ENCODE measurements around the gene PHKG2.

DNA sequence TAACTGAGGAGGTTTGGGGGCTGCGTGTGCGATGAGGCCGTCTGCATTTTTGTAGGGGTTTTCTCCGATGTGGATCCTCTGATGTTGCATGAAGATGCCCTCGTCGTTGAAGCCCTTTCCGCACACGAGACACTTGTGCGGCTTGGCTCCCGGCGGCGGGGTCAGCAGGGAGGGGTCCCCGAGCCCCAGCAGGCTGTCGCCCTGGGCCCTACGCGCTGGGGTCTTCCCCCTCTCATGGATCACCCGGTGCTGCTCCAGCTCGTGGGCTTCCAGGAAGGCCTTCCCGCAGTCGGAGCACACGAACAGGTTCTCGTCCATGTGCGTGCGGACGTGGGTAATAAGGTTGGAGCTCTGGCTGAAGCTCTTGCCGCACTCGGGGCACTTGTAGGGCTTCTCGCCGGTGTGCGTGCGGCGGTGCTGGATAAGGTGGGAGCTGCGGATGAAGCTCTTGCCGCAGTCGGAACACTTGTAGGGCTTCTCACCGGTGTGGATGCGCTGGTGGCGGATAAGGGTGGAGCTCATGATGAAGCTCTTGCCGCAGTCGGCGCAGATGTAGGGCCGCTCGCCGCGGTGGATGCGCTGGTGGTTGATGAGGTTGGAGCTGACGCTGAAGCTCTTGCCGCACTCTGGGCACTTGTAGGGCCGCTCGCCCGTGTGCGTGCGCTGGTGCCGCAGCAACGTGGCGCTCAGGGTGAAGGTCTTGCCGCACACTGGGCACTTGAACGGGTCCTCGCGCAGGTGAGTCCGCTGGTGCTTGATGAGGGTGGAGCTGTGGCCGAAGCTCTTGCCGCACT lies 34.5 kb downstream of the PHKG2 start:
- TF ChIP-seq, protein P1, sequence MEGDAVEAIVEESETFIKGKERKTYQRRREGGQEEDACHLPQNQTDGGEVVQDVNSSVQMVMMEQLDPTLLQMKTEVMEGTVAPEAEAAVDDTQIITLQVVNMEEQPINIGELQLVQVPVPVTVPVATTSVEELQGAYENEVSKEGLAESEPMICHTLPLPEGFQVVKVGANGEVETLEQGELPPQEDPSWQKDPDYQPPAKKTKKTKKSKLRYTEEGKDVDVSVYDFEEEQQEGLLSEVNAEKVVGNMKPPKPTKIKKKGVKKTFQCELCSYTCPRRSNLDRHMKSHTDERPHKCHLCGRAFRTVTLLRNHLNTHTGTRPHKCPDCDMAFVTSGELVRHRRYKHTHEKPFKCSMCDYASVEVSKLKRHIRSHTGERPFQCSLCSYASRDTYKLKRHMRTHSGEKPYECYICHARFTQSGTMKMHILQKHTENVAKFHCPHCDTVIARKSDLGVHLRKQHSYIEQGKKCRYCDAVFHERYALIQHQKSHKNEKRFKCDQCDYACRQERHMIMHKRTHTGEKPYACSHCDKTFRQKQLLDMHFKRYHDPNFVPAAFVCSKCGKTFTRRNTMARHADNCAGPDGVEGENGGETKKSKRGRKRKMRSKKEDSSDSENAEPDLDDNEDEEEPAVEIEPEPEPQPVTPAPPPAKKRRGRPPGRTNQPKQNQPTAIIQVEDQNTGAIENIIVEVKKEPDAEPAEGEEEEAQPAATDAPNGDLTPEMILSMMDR (IDR thresholded peaks at IDR 0.05), result no peak
- no peak for TF ChIP-seq EP300 (IDR thresholded peaks at IDR 0.05)

Measured in ovary (tissue), 3 donors.